Measurements from ENCODE around the gene LRIT2.

- TF ChIP-seq EZH2phosphoT487 (IDR thresholded peaks at IDR 0.05; ENCODE audit: insufficient read depth, low read depth) (no peak), EZH2 (IDR thresholded peaks at IDR 0.05; ENCODE audit: insufficient read depth, poor library complexity, severe bottlenecking) (no peak)
These were observed 32.8 kb upstream of the LRIT2 start for GRCh38 chr10:84258034-84258695.

All from GM23248 (cell line).